H1 (cell line): ENCODE results near the gene ANAPC1. TPM values are rescaled to one million over a fixed set of nuclear protein-coding genes. Genes with fewer than 3 reads are reported as not detected.

Experiments
- CTCF ChIA-PET: fragments of 300-600 bp; sonication (Branson Sonifier 250); formaldehyde crosslinking; loops from one replicate; lab custom pipeline; 2021; ENCODE audit not compliant: partially characterized antibody; lab: Charles Lee
- POLR2A ChIA-PET: fragments of 300-600 bp; sonication (Branson Sonifier 250); formaldehyde crosslinking; loops from one replicate; lab custom pipeline; 2021; ENCODE audit warnings: inconsistent platforms; ENCODE audit not compliant: partially characterized antibody; lab: Charles Lee
- DNase-seq, 2 experiments: peaks; one replicate each; pipeline versions ENCODE4 v3.0.0 to v3.0.0-alpha.2; 2010 to 2022; ENCODE audit warnings: low spot score in 2 of 2, low read depth in 1 of 2, mixed read lengths in 1 of 2
- FAIRE-seq: peaks from 2 replicates; lab custom pipeline; 2011; peaks lifted over from hg19 to GRCh38; lab: Jason Lieb, UNC
- H2AFZ ChIP-seq: 2 replicates; pipeline ENCODE4 v1.8.1; 2012; ENCODE audit warnings: low read length, inconsistent platforms
- H2AK5ac ChIP-seq: 2 replicates; pipeline ENCODE4 v1.6.1; 2013; ENCODE audit warnings: low read depth, low read length
- H2BK120ac ChIP-seq: replicated peaks from 2 replicates; pipeline ENCODE3; 2013; ENCODE audit warnings: low read depth, low read length, inconsistent platforms
- H2BK12ac ChIP-seq: 2 replicates; pipeline ENCODE4 v1.6.1; 2013; ENCODE audit warnings: low read depth, low read length
- H2BK15ac ChIP-seq: 2 replicates; pipeline ENCODE4 v1.6.1; 2013; ENCODE audit warnings: low read length
- H2BK20ac ChIP-seq: 2 replicates; pipeline ENCODE4 v1.6.1; 2013; ENCODE audit warnings: low read length
- H2BK5ac ChIP-seq: 2 replicates; pipeline ENCODE4 v1.6.1; 2013; ENCODE audit warnings: low read depth, low read length
- H3K14ac ChIP-seq: 2 replicates; pipeline ENCODE4 v1.6.1; 2013; ENCODE audit warnings: inconsistent platforms; ENCODE audit not compliant: insufficient read length
- H3K18ac ChIP-seq: 2 replicates; pipeline ENCODE4 v1.6.1; 2013; ENCODE audit warnings: low read length; ENCODE audit errors: extremely low read depth
- H3K23ac ChIP-seq: 2 replicates; pipeline ENCODE4 v1.6.1; 2013; ENCODE audit warnings: inconsistent platforms; ENCODE audit not compliant: insufficient read length
- H3K23me2 ChIP-seq: 2 replicates; pipeline ENCODE4 v1.6.1; 2013; ENCODE audit warnings: low read depth, low read length
- H3K27ac ChIP-seq: 2 replicates; pipeline ENCODE4 v1.6.1; 2011; ENCODE audit warnings: low read depth, low read length, inconsistent platforms
- H3K27me3 ChIP-seq, 4 experiments: replicated peaks in 1 of 4; 1 replicate in 1 of 4; 2 replicates in 3 of 4; pipeline versions ENCODE4 v1.6.1 to v1.8.1; 2011 to 2013; ENCODE audit warnings: low read length in 3 of 4, mild to moderate bottlenecking in 3 of 4, inconsistent platforms in 2 of 4, mixed read lengths in 2 of 4, moderate library complexity in 1 of 4; ENCODE audit not compliant: control insufficient read depth in 3 of 4, insufficient read depth in 3 of 4; ENCODE audit errors: extremely low read depth in 1 of 4
- H3K36me3 ChIP-seq, 4 experiments: 2 replicates each; pipeline versions ENCODE4 v1.6.1 to v1.8.1; 2011 to 2013; ENCODE audit warnings: mild to moderate bottlenecking in 4 of 4, low read length in 3 of 4, moderate library complexity in 2 of 4, control low read depth in 1 of 4, inconsistent platforms in 1 of 4; ENCODE audit not compliant: insufficient read depth in 4 of 4, control insufficient read depth in 2 of 4
- H3K4ac ChIP-seq: replicated peaks from 2 replicates; pipeline ENCODE3; 2013; ENCODE audit warnings: low read length, low read depth, mixed read lengths, inconsistent platforms; ENCODE audit not compliant: insufficient read length
- H3K4me1 ChIP-seq, 4 experiments: replicated peaks in 1 of 4; 1 replicate in 1 of 4; 2 replicates in 3 of 4; pipeline versions ENCODE4 v1.6.1 to v1.8.1; 2011 to 2013; ENCODE audit warnings: low read length in 3 of 4, inconsistent platforms in 2 of 4, mixed read lengths in 1 of 4; ENCODE audit not compliant: insufficient read depth in 4 of 4, control insufficient read depth in 3 of 4
- H3K4me2 ChIP-seq, 2 experiments: 2 replicates each; pipeline versions ENCODE4 v1.6.1 to v1.8.1; 2011 to 2013; ENCODE audit warnings: low read depth in 2 of 2, low read length in 2 of 2, control low read depth in 1 of 2, inconsistent platforms in 1 of 2, mild to moderate bottlenecking in 1 of 2; ENCODE audit not compliant: insufficient read depth in 1 of 2
- H3K4me3 ChIP-seq, 4 experiments: fragments of 200-600, 300-600 bp in 1 of 4; sonication (generic), shearing (Covaris generic), sonication (Bioruptor Twin) in 1 of 4; 2 replicates each; pipeline versions ENCODE4 v1.5.1 to v1.8.1; 2011 to 2016; ENCODE audit warnings: low read length in 4 of 4, low read depth in 3 of 4, control low read depth in 2 of 4, inconsistent platforms in 2 of 4, mild to moderate bottlenecking in 2 of 4, mixed read lengths in 1 of 4, moderate library complexity in 1 of 4; ENCODE audit not compliant: insufficient read depth in 2 of 4; ENCODE audit errors: extremely low read depth in 1 of 4
- H3K56ac ChIP-seq: replicated peaks from 2 replicates; pipeline ENCODE3; 2013; ENCODE audit warnings: low read depth, mild to moderate bottlenecking, mixed read lengths, low read length, inconsistent platforms; ENCODE audit not compliant: insufficient read length
- H3K79me1 ChIP-seq: 2 replicates; pipeline ENCODE4 v1.6.1; 2013; ENCODE audit warnings: low read depth, low read length, control low read depth
- H3K79me2 ChIP-seq, 2 experiments: 2 replicates each; pipeline versions ENCODE4 v1.6.1 to v1.8.1; 2012 to 2013; ENCODE audit warnings: low read length in 2 of 2, mild to moderate bottlenecking in 2 of 2, inconsistent platforms in 1 of 2; ENCODE audit not compliant: insufficient read depth in 2 of 2, control insufficient read depth in 1 of 2
- H3K9ac ChIP-seq, 4 experiments: replicated peaks in 1 of 4; 1 replicate in 1 of 4; 2 replicates in 3 of 4; pipeline versions ENCODE4 v1.6.1 to v1.8.1; 2011 to 2013; ENCODE audit warnings: low read depth in 3 of 4, low read length in 3 of 4, control low read depth in 2 of 4, mild to moderate bottlenecking in 2 of 4, moderate library complexity in 2 of 4, inconsistent platforms in 1 of 4; ENCODE audit errors: extremely low read depth in 1 of 4
- H3K9me3 ChIP-seq, 2 experiments: 2 replicates each; pipeline versions ENCODE4 v1.6.1 to v1.8.1; 2012 to 2013; ENCODE audit warnings: mild to moderate bottlenecking in 2 of 2, moderate library complexity in 2 of 2, control low read depth in 1 of 2, inconsistent platforms in 1 of 2, low read depth in 1 of 2, low read length in 1 of 2, mixed read lengths in 1 of 2; ENCODE audit not compliant: insufficient read depth in 2 of 2
- H4K20me1 ChIP-seq, 2 experiments: replicated peaks in 1 of 2; 2 replicates each; pipeline versions ENCODE3 to v1.8.1; 2011 to 2013; ENCODE audit warnings: inconsistent platforms in 2 of 2, low read length in 2 of 2, mild to moderate bottlenecking in 1 of 2; ENCODE audit not compliant: insufficient read depth in 2 of 2, control insufficient read depth in 1 of 2
- H4K5ac ChIP-seq: 2 replicates; pipeline ENCODE4 v1.6.1; 2013; ENCODE audit warnings: low read length, low read depth, mixed read lengths, inconsistent platforms; ENCODE audit not compliant: insufficient read length
- H4K8ac ChIP-seq: 2 replicates; pipeline ENCODE4 v1.8.0; 2013; ENCODE audit warnings: mild to moderate bottlenecking, moderate library complexity, low read length, inconsistent platforms; ENCODE audit not compliant: insufficient read depth; ENCODE audit errors: extremely low read depth
- H4K91ac ChIP-seq: replicated peaks from 2 replicates; pipeline ENCODE3; 2013; ENCODE audit warnings: low read length, mixed read lengths, inconsistent platforms; ENCODE audit not compliant: insufficient read length
- CBX5 ChIP-seq: fragments of 300-800, 300-1000 bp; sonication (generic); IDR thresholded peaks from 2 replicates; pipeline ENCODE4 v1.7.1; 2016; ENCODE audit warnings: antibody characterized with exemption, low read length, low read depth
- CHD1 ChIP-seq: IDR thresholded peaks from 2 replicates; pipeline ENCODE4 v1.6.1; 2012; ENCODE audit warnings: low read depth, low read length, improper control_type of control experiment
- CREB1 ChIP-seq: IDR thresholded peaks from 2 replicates; pipeline ENCODE4 v1.6.1; 2012; ENCODE audit warnings: inconsistent platforms
- FOSL1 ChIP-seq: IDR thresholded peaks from 2 replicates; pipeline ENCODE4 v1.6.1; 2011; ENCODE audit warnings: mild to moderate bottlenecking, low read depth, low read length, moderate library complexity; ENCODE audit not compliant: insufficient read depth
- GABPA ChIP-seq: IDR thresholded peaks from 2 replicates; pipeline ENCODE4 v1.6.1; 2011; ENCODE audit warnings: mild to moderate bottlenecking, low read length, moderate library complexity, borderline replicate concordance; ENCODE audit not compliant: insufficient read depth
- PHF8 ChIP-seq: fragments of 200-600 bp; sonication (generic); conservative IDR thresholded peaks from 2 replicates; pipeline ENCODE4 v1.7.1; 2012; ENCODE audit warnings: low read depth, mild to moderate bottlenecking, inconsistent platforms, low read length, moderate library complexity
- RAD21 ChIP-seq, 2 experiments: IDR thresholded peaks in 1 of 2; conservative IDR thresholded peaks in 1 of 2; 2 replicates each; pipeline ENCODE4 v1.6.1; 2011; ENCODE audit warnings: low read depth in 2 of 2, low read length in 2 of 2, improper control_type of control experiment in 1 of 2, inconsistent platforms in 1 of 2, mild to moderate bottlenecking in 1 of 2, moderate library complexity in 1 of 2
- SIRT6 ChIP-seq: IDR thresholded peaks from one replicate; pipeline ENCODE4 v1.7.1; 2012; ENCODE audit warnings: low read length, inconsistent platforms
- SIX5 ChIP-seq: IDR thresholded peaks from 2 replicates; pipeline ENCODE4 v1.6.1; 2011; ENCODE audit warnings: mild to moderate bottlenecking, low read depth, low read length
- SP2 ChIP-seq: IDR thresholded peaks from 2 replicates; pipeline ENCODE4 v1.6.1; 2012; ENCODE audit warnings: mild to moderate bottlenecking, low read length, inconsistent platforms
- WGBS, 2 experiments: shearing (Covaris generic) in 1 of 2; methylation state at CpG; one replicate each; pipeline versions ENCODE4 v1.1.6 to v1.1.7; 2013 to 2015; ENCODE audit warnings: low lambda C conversion rate in 2 of 2, mixed read lengths in 2 of 2, inconsistent platforms in 1 of 2, low coverage in 1 of 2, missing lambda C conversion rate in 1 of 2; ENCODE audit not compliant: insufficient replicate concordance in 2 of 2, insufficient coverage in 1 of 2, insufficient read length in 1 of 2; ENCODE audit errors: extremely low coverage in 1 of 2, missing lambda C conversion rate in 1 of 2; 5-methylcytosine and 5-hydroxymethylcytosine counted together
- polyA plus RNA-seq, 7 experiments: library from polyadenylated mRNA; depleted of rRNA in 3 of 7; stranded (reverse) in 5 of 7; unstranded in 2 of 7; fragments of >200 nt in 5 of 7; fragments of 200-250 nt in 2 of 7; gene quantifications; 1 replicate in 5 of 7; 2 replicates in 1 of 7; 4 replicates in 1 of 7; pipeline versions ENCODE4 v1.2.1 to v1.2.3, GENCODE V29; 2011 to 2013; ENCODE audit warnings: missing spikeins in 2 of 7, mixed read lengths in 2 of 7
- total RNA-seq: library from RNA; stranded (reverse); fragmentation: NEBNext Ultra II Directional; extraction: Animal tissue kit (Norgen Biotek cat#: 25700); gene quantifications from 2 replicates; pipeline ENCODE4 v1.2.1, GENCODE V29; 2021
- TF ChIP-seq, protein P1 (sequence below): IDR thresholded peaks from 2 replicates; pipeline ENCODE4 v1.6.1; 2012; ENCODE audit warnings: low read length, inconsistent platforms

Gene ANAPC1
- total and polyA plus RNA-seq, 2 of the 8 experiments (the other 6 are each of a cell fraction or from before 2014, with no cell fraction given): 46.6 to 107 TPM

DNA sequence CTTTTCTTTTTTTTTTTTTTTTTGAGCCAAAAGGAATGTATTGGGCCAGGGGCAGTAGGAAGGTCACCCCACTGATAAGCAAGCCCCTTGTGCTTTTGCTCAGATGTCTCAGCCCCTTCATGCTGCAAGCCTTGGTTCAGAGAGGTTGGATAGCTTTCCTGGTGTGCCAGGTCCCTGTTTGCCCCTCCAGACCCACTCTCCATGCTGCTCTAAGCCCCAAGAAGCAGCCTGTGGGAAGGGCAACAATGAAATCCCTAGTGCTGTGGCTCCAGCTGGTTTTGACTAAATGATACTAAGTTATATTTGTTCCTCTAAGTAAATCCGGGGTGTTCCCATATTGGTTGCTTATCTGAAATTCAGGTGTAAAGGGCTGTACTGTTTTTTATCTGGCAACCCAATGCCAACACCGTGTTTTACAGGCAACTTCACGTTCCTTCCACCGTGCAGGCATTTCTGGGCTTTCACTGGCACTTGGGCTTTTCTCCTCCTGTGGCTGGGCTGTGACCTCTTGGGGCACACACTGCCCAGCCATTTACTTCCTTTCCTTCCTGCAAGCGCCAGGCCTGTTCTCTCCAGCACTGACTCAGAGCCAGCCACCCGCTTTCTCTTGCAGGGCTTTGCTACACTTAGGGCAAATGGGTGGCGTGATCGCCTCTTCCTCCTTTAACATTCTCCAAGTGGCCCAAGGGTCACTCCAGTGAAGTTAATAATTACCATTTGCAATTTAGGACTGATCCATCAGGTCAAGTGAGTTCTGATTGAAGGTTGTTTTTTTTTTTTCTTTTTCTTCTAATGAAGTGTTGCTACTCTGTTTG is 36.0 kb upstream of the ANAPC1 start:
- no peak overlapping the region for H4K91ac ChIP-seq
- no peak overlapping the region for H3K27ac ChIP-seq
- DNase-seq (no peak), FAIRE-seq (no peak)
- H3K79me1 ChIP-seq: no peaks in the 10 kb centered on the region
- H4K20me1 ChIP-seq: no peaks in the 10 kb centered on the region
- no peak overlapping the region for H4K5ac ChIP-seq
- no peaks in the 10 kb centered on the region for H3K4me1 ChIP-seq
- H2BK120ac ChIP-seq: no peak overlapping the region
- no peaks in the 10 kb centered on the region for H3K79me2 ChIP-seq
- H3K23me2 ChIP-seq: no peaks in the 10 kb centered on the region
- no peak overlapping the region for H2BK20ac ChIP-seq
- H2BK12ac ChIP-seq: peak overlapping the region; percentile 41; the same call in 1 of the 2 replicates
- H3K23ac ChIP-seq: no peak overlapping the region
- no peak overlapping the region for H3K18ac ChIP-seq
- CTCF ChIA-PET: interaction anchor here (0.7 to 2.5 kb wide), 21 partner anchors 9 to 816 kb away, joined by 3 to 19 read pairs (median 5); no protein-coding TSS in a partner anchor
- no peak overlapping the region for H3K9ac ChIP-seq
- no peak overlapping the region for H3K4me2 ChIP-seq
- no peak overlapping the region for H2BK15ac ChIP-seq
- H3K56ac ChIP-seq: no peak overlapping the region
- POLR2A ChIA-PET: no interaction called here
- H4K8ac ChIP-seq: no peak overlapping the region
- no peaks in the 10 kb centered on the region for H3K27me3 ChIP-seq
- H2AK5ac ChIP-seq: no peak overlapping the region
- H3K36me3 ChIP-seq: no peaks in the 10 kb centered on the region
- H3K9me3 ChIP-seq: no peaks in the 10 kb centered on the region
- H2BK5ac ChIP-seq: no peak overlapping the region
- no peak overlapping the region for H3K14ac ChIP-seq
- no peak overlapping the region for H3K4ac ChIP-seq
- 83% methylated on average over 7 of the region's 8 CpGs; no CpG with 5 or more reads in 1 of the 2 experiments for WGBS, 2 experiments
- H3K4me3 ChIP-seq: no peak overlapping the region
- H2AFZ ChIP-seq: no peak overlapping the region
- TF ChIP-seq GABPA (no peak), SIRT6 (no peak), SIX5 (no peak), SP2 (no peak), FOSL1 (no peak), CHD1 (no peak), CREB1 (no peak), RAD21 (IDR thresholded peaks at IDR 0.05 in 1 of 2, conservative IDR thresholded peaks at IDR 0.05 in 1 of 2; ENCODE audit: low read depth in 2 of 2, low read length in 2 of 2) (no peak), PHF8 (no peak), CBX5 (no peak)
- TF ChIP-seq, protein P1, sequence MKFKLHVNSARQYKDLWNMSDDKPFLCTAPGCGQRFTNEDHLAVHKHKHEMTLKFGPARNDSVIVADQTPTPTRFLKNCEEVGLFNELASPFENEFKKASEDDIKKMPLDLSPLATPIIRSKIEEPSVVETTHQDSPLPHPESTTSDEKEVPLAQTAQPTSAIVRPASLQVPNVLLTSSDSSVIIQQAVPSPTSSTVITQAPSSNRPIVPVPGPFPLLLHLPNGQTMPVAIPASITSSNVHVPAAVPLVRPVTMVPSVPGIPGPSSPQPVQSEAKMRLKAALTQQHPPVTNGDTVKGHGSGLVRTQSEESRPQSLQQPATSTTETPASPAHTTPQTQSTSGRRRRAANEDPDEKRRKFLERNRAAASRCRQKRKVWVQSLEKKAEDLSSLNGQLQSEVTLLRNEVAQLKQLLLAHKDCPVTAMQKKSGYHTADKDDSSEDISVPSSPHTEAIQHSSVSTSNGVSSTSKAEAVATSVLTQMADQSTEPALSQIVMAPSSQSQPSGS: no peak
- TF ChIP-seq, all 59 proteins: peak for 0
